Lower leg skin (tissue), 3 donors: ENCODE results near the gene EYS.

Experiments
- POLR2A ChIP-seq, 2 donors: fragments of 450-650 bp; IDR thresholded peaks; one replicate each; pipeline ENCODE4 v1.6.1; 2016 to 2017; ENCODE audit warnings: antibody characterized with exemption in 2 of 2, mild to moderate bottlenecking in 1 of 2, moderate library complexity in 1 of 2
- TF ChIP-seq, protein P1 (sequence below), 3 donors: fragments of 450-650 bp; IDR thresholded peaks; one replicate each; pipeline ENCODE4 v1.5.1; 2016; ENCODE audit warnings: antibody characterized with exemption in 3 of 3, mild to moderate bottlenecking in 3 of 3, moderate library complexity in 2 of 3

DNA sequence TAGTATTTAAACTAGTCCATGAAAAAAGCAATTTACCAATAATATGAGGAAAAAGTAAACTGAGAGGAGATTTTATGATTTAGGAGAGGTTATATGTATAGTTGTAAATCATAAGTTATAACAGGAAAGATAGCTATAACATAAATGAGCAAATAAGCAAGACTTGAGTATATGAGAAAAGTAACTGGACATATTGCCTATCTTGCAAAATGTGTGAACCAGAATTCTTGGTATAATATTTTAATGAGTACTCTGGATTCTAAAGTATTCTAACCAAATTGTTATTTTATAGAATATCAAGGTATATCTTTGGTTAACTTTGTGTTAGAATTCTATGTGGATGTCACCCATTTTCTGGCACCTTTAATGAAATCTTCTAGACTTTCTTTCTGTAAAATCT, 1946.8 kb downstream of the EYS start:
- TF ChIP-seq, protein P1, sequence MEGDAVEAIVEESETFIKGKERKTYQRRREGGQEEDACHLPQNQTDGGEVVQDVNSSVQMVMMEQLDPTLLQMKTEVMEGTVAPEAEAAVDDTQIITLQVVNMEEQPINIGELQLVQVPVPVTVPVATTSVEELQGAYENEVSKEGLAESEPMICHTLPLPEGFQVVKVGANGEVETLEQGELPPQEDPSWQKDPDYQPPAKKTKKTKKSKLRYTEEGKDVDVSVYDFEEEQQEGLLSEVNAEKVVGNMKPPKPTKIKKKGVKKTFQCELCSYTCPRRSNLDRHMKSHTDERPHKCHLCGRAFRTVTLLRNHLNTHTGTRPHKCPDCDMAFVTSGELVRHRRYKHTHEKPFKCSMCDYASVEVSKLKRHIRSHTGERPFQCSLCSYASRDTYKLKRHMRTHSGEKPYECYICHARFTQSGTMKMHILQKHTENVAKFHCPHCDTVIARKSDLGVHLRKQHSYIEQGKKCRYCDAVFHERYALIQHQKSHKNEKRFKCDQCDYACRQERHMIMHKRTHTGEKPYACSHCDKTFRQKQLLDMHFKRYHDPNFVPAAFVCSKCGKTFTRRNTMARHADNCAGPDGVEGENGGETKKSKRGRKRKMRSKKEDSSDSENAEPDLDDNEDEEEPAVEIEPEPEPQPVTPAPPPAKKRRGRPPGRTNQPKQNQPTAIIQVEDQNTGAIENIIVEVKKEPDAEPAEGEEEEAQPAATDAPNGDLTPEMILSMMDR (IDR thresholded peaks at IDR 0.05): no peak
- no peak for TF ChIP-seq POLR2A (IDR thresholded peaks at IDR 0.05)
